Measurements from ENCODE around the gene CCNY.

Gene CCNY

DNA sequence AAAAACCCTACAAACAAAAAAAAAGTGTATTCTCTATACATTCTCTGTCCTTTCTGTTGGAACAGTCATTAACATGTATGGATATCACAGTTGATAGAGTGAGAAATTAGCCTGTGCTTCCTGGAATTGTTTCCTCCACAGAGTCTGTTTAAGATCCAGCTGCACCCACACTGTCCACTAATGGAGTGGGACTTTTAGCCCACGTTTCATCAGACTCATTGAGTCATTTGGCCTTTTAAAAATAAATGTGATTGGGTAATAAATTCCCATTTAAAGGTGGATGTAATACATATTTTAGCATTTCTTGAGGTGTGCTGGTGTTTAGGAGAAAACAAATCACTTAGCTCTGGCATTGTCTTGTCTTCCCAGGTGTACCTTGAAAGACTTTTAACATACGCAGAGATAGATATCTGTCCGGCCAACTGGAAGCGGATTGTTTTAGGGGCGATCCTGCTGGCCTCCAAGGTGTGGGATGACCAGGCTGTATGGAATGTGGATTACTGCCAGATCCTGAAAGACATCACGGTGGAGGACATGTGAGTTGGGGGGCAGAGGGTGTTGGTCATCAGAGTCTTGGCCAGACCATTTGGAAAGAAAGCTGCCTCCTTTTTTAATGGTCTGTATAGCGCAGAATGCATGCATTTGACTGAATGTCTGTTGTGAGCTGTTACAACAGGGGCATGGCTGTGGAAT lies 216.5 kb downstream of the CCNY start:
- DNase-seq = no peak

DNA sequence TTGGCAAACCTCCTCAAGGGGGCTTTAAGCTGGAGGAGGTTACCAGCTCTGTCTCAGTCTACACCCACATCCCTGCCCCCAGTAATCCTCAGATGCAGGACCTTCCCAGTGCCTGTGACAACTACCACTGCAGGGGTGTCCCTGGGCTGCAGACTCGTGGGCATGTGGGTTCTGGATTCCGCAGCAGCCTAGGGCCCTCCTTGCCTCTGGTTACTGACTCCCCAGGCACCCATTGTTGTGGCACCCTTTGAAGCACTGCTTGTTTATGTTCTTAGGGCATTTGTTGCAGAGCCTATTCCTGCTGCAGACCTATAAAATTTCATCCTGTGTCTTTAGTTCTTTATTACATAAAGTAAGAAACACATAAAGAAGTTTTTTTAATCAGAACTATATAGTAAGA lies 217.7 kb downstream of the CCNY start:
- no peak for DNase-seq

DNA sequence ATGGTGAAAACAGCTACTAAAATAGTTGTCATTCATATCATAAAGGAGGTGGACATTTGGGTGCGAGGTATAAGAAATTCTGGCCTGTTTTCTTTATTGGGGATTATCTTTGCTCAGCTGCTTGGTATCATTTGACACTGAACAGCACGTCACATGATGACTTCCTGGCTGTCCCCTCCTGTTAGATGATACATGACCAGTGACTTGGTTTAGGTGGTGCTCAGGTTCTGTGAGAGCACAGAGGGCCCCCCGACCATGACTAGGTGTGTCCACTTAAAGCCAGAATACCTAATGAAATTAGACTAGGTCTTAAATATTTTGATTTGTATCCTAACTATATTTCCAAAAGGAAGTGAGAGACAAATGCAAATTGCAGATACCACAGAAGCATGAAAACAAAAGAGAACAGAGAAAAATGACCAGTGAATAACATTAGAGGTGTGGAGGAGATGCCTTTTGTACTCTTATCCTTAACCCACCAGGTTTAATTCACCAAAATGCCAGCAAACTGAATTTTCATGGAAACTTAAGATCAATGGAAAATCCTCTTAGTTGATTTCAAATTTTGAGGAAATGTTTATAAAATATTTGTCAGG lies 218.2 kb downstream of the CCNY start:
- no peak for DNase-seq

DNA sequence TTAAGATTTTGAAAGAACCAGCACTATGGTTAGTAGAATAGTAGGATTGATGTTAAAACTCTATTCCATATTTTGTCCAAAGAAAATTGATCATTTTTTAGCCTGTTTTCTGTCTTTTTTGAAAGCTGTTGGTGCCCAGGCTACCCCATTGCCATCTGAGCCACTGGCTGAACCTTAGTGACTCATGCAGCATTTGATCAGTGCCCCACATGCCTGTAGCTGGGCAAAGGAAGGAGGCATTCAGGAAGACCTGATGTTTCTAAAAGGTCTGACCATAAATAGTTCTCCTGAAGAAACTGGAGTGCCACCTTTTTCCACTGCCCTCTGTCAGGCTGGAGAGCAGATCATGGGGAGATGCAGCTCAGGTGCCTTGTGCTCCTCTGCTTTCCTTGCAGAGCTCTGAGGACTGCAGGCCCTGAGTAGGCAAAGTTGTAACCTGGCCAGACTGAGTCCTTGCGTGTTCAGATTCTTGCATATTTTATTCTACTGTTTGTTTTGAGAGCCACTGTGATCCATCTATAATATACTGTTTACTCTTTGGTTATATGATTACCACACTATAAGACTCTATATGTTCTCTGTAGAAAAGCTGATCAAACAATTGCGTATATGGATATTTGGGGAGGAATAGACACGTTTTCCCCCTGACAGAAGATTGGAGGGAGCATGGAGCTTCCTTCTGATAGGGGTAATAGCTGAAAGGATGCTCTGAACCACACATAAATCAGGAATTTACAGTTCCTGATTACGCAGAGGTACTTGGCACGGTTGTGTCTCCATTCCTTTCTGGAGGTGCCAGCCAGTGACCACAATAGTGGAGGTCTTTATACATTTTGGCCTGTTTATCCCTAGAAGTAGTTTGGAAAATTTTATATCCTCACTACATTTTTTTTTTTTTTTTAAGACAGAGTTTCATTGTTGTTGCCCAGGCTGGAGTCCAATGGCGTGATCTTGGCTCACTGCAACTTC lies 219.9 kb downstream of the CCNY start:
- no peak for DNase-seq

DNA sequence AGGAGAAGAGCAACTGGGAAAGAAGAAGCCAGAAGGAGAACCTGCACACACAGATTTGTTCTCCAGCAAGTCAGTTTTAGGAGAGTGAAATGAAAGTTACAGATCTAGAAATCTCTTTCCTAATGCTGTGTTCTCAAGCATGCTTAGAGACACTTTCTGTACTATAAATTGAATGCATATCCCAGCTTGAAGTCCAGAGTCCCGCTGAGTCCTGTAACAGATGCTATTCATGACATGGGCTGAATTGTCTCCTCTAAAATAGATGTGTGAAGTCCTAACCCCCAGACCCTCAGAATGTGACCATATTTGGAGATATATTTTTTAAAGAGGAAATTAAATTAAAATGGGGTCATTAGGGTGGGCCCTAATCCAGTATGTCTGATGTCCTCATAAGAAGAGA lies 222.0 kb downstream of the CCNY start:
- DNase-seq = no peak

DNA sequence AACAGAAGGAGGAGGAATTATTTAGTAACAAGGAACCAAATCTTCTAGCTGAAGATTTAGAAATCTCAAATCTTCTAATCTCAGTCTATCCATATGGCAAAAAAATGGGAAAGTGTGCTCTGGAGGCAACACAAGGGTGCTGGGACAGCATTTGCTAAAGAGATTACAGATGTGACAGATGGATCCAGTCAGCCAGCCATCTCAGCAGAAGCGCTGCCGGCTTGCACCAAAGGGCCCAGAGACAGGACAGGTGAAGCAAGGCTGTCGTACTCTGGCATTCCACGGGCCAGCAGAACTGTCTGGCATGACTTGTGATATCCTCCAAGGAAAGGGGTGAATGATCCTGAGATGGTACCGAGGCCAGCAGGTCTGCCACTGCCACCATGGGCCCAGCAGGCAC lies 223.1 kb downstream of the CCNY start:
- DNase-seq = no peak

DNA sequence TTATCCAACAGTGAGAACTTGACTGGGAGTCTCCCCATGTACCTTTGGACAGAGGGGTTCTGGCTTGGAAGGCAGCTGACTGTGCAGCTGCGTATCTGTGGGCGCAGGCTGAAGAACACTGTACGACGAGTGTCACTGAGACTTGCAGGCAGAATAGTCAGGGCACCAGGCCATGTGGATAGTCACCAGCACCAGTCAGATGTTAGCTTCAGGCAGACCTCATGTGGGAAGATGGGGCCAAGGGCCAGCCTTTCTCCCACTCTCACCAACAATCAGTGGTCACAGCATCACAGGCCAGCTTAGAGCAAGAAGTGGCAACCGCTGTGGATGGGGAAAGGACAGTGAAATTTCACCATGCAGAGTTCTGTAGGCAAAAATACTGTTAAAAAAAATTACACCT lies 225.4 kb downstream of the CCNY start:
- DNase-seq = peak in 29 of 51 donors; percentile 7 to 67 (median 45)

DNA sequence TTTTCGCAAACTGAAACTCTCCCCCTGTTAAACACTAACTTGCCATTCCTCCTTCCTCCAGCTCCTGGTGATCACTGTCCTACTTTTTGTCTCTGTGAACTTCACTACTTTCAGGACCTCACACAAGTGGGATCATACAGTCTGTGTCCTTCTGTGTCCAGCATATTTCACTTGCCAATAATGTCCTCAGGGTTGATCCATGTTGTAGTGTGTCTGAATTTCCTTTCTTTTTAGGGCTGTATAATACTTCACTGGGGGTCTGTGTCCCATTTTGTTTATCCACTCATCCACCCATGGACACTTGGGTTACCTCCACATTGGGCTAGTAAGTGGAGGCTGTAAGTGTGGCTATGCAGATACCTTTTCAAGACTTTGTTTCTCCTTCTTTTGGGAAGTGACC lies 226.1 kb downstream of the CCNY start:
- no peak for DNase-seq

DNA sequence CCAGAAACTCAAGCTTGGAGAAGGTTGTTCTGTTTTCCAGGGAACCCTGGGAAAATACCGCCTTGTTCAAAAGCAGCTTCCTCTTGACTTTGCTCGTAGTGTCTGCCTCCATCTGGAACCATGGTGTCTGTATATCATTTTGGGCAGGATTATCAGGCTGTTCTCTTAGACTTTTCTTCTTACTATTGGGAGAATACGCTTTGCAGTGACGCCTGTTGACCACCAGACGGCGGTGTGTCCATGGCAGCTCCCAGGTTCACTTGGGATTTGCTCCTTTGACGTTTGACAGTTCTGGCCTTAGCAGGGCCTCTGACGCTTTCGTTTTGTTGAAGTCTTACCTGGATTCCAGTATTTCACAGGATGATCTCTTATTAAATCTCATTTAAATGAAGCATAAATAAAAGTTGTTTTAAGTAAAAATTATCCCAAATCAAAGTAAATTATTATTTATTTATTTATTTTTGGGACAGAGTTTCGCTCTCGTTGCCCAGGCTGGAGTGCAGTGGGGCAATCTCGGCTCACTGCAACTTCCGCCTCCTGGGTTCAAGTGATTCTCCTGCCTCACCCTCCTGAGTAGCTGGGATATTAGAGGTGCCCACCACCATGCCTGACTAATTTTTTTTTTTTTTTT lies 227.1 kb downstream of the CCNY start:
- DNase-seq = peak in 22 of 51 donors; percentile 10 to 58 (median 28)

DNA sequence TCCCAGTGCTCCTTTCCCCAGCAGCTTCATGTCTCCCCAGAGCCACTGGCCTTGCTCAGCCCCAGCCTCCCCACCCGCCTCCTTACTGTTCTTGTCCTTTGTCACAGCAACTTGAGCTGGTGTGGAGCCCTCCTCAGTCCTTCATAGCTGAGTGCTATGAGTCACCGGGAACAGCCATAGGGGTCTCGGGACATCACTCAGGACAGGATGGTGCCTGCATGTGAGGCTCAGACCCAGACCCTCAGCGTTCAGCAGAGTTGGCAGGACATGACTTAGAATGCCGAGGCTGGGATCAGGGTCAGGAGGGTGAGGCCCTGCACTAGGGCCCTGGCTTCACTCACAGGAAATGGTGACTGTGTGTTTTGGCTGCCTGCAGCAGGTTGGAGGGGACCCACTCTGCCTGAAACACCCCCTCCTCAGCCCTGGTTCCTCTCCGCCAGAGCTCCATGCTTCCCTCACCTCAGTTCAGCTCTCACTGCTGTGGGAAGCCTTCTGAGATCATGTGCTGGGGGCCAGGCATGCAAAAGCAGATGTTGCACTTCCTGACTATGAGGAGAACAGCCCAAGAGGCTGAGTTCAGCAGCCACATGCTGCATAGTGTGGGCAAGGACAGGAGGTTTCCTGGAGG lies 228.1 kb downstream of the CCNY start:
- peak in 13 of 51 donors; percentile 10 to 33 (median 17) for DNase-seq

DNA sequence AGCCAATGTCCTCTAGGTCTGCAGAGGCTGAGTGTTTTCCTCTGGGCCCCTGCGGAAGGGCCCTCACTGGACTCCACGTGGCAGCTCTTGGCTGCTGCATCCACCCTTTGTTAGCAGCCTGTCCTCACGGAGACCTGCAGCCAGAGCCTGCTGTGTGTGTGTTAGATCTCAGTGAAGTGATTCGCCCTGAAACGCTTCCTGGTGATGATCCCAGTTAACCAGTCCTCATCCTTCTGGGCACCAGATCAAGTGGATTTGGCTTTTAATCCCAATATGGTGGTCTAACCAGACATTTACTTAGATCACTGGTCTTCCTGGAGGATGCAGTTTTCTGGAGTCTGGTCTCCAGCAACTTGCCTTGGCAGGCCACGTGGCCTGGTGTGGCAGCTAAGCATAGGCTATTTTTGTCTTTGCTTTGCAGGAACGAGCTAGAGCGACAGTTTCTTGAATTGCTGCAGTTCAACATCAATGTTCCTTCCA lies 229.3 kb downstream of the CCNY start:
- peak in 22 of 51 donors; percentile 8 to 60 (median 28) for DNase-seq

DNA sequence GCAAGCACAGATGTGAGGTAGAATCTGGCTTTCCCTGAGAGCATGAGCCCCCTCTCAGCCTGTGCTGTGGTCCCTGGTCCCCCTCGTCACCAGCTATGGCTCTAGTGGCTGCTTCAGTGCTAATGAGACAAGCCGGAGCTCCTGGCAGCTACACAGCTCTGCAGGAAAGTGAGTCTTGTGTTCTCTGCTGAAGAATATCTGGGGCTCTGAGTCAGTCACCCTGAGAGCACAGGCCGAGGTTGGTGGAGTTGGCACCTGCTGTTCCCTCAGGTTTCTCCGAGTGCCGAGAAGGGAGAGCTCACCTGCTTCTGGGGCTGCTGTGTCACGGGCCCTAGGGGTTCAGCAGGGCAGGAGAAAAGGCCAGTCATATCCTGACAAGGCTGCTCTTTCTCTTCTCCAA lies 231.6 kb downstream of the CCNY start:
- peak in 1 of 51 donors; percentile 10 for DNase-seq

DNA sequence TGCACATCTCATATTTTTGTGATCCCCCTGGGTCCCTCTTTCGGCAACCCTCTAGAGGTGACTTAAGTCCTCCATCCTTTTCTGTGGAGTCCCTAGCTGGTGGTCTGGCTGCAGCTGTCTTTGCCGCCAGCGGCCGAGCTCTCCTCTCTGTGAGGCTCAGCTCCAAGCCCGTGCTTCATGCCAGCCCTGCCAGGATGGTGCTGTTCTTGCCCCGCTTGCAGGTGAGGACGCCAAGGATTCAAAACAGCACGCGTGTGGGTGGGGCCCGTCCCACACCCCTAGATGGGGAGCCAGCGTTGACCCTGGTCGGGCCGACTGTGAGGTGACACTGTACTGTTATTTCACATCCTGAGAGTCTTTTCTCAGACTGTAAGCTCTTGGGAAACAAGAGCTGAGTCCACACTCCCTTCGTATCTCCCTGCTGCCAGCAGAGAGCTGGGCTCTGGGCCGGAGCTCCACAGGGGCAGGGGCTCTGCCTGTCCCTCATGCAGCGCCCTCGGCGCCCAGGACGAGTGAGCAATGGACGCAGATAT lies 232.2 kb downstream of the CCNY start:
- no peak for DNase-seq

DNA sequence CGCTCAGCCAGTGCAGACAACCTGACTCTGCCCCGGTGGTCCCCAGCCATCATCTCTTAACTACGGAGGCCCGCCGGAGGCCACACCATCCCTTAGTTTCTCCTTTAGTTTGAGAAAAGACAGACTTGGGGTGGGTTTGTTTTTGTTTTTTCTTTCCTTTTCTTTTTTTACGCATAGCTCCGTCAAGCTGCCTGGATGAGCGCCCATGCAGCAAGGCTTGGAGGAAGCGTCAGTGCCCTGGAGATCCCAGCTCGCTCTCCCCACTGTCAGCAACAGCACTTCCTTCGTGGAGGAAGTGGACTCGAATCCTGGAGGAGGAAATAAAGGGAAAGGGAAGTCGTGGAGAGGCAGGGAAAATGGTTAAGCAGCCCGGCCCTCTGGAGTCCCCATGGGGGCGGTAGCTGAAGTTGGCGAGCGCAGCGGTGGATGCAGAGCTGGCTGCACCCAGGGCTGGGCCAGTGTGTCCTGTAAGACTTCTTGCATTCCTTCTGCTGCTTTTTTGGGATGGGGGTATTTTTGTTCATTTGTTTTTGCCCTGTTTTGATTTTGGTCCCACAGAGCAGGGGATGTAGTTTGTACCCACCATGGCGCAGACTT lies 232.9 kb downstream of the CCNY start:
- no peak for DNase-seq

DNA sequence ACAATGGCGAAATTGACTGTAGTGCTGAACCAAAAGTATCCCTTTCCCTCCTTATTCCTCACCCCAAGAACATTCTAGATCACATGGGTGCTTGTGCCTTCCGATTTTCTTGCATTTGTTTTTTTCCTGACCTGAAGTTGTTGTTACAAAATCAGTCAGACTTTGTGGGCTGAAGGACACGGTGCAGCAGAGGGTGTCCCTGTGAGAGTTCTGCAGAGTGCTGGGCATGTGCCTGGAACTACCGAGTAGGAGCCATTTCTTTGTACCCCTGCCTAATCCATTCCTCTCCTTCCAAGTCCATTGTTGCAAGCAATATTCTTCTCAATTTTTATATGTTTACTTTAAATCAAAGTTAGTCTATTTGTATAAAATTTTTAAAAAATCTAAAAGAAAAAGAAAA lies 233.5 kb downstream of the CCNY start:
- DNase-seq = no peak

DNA sequence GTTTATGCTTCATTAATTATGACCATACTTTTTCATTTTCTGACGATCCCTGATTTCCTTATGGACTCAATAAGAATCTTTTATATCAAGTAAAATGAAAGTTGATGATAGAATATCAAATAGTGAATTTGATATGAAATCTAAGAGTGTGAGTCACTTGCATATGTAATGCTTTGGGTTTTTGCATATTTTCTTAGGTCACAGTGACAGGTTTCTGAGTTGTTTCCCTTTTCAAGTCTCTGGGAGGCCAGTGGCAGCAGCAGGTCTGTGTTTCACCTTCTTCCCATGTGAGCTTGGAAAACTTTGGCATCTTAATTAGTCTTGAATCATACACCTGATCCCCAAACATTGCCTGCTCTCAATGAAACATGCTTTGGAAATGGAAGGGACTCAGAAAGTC lies 234.1 kb downstream of the CCNY start:
- no peak for DNase-seq

DNA sequence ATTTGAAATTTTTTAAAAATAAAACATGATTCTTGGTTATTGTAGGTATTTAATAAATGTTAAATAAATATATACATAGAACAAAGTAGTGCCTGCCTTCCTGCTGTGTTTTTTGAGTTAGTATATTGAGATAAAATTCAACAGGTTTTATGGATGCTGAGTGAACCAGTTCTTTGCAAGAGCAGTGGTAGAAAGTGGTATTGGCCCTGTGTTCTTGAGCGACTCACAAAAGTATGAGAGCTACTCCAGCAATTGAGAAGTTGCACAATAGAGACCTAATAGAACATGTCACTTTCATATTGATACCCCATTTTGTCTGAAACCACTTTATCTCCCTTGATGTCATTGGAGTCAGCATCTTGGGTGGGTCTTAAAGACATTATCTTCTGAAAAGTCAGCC lies 236.3 kb downstream of the CCNY start:
- no peak for DNase-seq

DNA sequence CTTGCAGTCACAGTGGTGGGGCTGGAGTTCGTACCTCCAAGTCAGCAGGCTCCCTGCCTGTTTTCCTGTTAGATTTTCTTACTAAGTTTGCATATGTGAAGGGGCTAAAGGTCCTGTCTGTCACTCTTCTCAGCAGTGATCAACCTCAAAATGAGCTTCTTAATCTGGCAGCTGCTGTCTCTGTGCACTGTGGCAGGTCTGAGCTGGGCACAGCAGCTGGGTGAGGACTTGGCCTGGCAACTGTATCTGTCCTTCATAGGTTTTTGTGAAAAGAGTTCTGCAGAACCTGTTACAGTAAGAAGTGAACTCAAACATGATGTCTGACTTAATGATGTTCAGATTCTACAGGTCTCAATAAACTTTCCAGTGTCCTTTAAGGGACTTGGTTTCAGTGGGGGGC lies 237.5 kb downstream of the CCNY start:
- DNase-seq = no peak

DNA sequence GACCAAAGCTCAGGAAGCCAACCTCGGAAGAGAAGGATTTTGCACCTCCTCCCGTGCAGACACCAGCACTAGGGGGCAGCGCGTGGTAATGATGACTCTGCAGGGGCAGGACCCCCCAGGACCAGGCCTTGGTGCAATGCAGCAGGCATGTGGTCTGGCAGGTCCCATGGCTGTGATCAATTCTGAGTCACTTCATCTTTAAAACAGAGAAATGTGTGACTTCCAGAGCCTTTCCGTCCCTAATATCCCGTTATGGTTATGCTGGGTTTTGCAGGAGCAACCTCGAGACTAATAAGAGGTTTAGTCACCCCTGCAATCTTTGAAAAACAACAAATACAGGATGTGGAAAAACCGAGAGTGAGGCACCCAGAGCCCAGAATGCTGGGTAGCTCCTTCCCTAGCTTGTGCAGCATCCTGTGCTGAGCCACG lies 238.6 kb downstream of the CCNY start:
- no peak for DNase-seq

DNA sequence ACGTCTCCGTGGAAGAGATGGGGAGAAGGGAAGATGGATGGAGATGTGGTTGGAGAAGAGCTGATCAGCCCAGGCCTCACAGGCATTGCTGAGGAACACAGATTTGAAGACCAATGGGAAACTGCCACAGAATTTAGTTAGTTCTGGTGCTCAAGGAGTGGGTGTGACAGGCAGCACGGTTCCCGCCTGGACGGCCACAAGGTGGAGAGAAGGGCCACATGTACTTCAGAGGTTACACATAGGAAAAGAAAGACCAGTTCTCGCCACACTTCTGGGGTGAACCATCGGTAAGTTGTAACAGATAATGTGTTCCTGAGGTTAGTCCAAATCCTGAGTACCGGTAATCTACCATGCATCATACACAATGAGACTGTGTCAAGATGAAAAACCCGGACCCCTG lies 239.3 kb downstream of the CCNY start:
- DNase-seq = no peak

DNA sequence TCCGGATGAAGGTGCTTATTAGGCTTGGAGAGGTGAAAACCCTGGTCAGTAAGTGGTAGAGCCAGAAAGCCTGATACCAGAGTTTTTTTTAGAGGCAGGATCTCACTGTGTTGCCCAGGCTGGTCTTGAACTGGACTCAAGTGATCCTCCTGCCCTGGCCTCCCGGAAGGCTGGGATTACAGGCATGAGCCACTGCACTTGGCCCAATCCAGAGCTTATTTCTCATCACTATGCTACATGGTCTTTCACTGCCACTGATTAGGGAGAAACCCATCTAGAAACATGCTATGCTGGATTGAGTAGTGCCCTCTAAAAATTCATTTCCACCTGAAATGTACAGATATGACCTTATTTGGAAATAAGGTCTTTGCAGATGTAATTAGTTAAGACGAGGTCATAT lies 240.4 kb downstream of the CCNY start:
- DNase-seq = no peak

All from hypothalamus (tissue), 51 donors.